ENCODE measurements around the gene MSANTD4. TPM values are rescaled to one million over a fixed set of nuclear protein-coding genes. Genes with fewer than 3 reads are reported as not detected.

MSANTD4 gene
- total RNA-seq, 1 donor from 2014 or later, result 22.8 TPM

Other genes starting within 250 kb of the MSANTD4 start
- gene KBTBD3, start 55.1 kb upstream of the MSANTD4 start, total RNA-seq, result 7.2 TPM
- 31.8 TPM for gene AASDHPPT, start 55.4 kb upstream of the MSANTD4 start, total RNA-seq